Uterus (tissue), 2 donors: Measurements from ENCODE around the gene ADCYAP1.

Experiments used
- POLR2A ChIP-seq, 2 donors: fragments of 450-650 bp; IDR thresholded peaks; one replicate each; pipeline ENCODE4 v1.6.1; 2016; ENCODE audit warnings: antibody characterized with exemption in 2 of 2, mild to moderate bottlenecking in 1 of 2, moderate library complexity in 1 of 2
- TF ChIP-seq, protein P1 (sequence below), 4 experiments: fragments of 200-600 bp in 2 of 4; fragments of 450-650 bp in 2 of 4; sonication (generic) in 2 of 4; IDR thresholded peaks; one replicate each; pipeline ENCODE4 v1.5.1; 2016 to 2019; ENCODE audit warnings: antibody characterized with exemption in 4 of 4, mild to moderate bottlenecking in 2 of 4, moderate library complexity in 1 of 4

- TF ChIP-seq, protein P1, sequence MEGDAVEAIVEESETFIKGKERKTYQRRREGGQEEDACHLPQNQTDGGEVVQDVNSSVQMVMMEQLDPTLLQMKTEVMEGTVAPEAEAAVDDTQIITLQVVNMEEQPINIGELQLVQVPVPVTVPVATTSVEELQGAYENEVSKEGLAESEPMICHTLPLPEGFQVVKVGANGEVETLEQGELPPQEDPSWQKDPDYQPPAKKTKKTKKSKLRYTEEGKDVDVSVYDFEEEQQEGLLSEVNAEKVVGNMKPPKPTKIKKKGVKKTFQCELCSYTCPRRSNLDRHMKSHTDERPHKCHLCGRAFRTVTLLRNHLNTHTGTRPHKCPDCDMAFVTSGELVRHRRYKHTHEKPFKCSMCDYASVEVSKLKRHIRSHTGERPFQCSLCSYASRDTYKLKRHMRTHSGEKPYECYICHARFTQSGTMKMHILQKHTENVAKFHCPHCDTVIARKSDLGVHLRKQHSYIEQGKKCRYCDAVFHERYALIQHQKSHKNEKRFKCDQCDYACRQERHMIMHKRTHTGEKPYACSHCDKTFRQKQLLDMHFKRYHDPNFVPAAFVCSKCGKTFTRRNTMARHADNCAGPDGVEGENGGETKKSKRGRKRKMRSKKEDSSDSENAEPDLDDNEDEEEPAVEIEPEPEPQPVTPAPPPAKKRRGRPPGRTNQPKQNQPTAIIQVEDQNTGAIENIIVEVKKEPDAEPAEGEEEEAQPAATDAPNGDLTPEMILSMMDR (IDR thresholded peaks at IDR 0.05) = no peak
- TF ChIP-seq POLR2A (IDR thresholded peaks at IDR 0.05) = no peak
Observed at GRCh38 chr18:926946-927345, 22.3 kb downstream of the ADCYAP1 start.
